ENCODE results near the gene GLMP.

Gene GLMP

DNA sequence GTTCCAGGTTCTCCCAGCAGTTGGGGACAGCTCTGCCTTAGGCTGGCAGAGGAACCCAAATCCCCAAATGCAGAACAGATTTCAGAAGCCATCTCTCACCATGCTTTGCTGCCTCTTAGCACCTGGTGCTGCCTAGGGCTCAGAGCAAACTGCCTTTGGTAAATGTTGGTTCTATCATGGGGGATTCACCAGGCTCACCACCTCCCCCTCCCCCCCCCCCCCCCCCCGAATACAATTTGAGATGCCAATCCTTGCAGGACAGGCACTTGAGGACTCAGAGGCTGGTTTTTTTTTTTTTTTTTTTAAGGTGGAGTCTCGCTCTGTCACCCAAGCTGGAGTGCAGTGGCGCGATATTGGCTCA is 47.2 kb downstream of the GLMP start:
- no peak for DNase-seq (ENCODE audit: low read depth)

DNA sequence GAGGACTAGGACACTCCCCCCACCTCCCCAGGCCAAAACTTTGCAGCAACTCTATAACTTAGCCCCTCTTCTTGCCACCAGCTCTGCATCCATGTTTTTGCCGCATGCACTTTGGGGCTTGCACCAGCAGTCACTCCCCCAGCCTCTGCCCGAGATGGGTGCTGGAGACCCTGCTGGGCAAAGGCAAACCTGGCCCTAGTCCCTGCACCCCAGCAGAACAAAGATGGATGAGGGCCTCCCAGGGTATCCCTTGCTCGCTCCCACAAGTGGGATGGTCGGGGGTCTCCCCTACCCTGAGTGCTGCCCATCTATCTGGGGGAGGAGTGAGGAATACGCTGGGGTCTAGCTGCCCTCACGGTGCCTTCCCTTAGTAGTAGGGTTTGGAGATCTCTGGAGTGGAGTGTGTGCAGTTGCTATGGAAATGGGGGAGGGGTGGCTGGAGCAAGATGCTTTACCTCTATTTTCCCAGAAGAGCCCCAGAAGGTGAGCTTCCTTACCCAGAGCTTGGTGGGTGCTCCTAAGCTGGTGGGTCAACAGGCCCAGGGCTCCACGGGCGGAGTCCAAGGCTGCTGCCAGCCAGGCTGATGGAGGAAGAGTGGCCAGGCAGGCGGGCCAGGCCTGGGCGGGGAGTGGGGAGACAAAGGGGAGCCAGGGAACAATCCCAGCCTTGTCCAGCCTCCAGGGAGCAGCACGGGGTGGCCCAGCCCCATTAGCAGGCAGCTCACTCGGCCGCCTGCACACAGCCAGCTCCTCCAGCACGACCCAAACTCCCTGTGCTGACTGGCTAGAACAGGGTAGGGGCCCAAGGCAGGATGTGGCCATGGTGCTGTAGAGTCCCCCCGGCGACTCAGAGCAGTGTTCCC is 47.8 kb downstream of the GLMP start, which contains the start of gene PAQR6:
TSS of gene PAQR6 (minus strand) at position 597 of the 863 bp plus-strand sequence. CDS start 1,325 bp downstream, outside the sequence.
- no peak for DNase-seq (ENCODE audit: low read depth)

DNA sequence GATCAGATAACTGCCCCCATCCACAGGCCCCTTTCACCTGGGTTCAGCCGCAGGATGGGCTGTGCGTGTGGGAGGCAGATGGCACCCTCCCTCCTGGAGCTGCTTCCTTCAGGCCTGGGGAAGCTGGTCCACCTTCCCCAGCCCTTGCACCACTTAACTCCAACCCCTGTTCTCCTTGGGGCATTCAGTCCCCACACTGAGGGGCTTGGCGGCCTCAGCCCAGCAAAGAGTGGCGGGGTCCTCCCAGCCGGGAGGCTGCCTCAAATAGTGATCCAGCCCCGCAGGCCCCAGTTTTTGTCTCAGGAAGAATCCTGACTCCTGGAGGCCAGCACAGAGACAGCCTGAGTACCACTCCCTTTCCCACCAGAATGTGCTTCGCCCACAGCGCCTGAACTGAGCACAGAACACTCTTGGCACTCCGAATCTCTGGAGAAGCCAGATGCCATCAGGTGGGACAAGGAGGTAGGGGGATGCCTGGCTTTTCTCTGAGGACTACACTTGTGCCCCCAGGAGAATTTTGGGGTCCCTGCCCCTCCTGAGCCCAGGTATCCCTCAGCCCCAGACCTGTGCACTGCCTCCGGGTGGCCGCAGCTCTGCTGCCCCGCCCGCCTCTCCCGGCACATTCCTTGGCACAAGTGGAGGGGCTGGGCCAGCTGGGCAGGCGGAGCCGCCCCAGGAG is 48.6 kb downstream of the GLMP start:
- DNase-seq (ENCODE audit: low read depth): no peak

DNA sequence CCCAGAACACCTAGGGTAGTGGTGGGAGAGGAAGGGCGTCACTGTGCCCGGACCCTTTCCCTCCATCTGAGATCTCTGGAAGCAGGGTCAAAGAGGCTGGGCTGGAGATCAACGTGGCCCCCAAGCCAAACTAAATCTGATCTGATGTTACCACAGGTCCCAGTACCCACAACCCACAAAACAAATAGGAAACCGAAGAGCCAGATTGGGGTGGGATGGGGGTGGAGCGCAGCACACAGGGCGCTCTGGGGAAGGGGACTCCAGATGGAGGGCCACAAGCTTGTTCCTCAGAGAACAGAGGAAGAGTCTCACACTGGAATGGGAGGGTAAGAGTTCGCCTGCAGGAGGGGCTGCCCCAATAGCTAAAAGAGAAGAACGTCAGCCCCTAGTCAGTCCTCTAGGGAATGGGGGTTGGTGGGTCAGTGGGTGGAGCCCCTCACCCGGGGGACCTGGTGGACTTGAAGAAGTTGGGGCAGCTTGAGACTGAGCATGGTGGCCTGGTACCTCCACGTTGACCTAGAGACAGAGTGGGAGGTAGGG is 49.2 kb downstream of the GLMP start:
- DNase-seq (ENCODE audit: low read depth): no peak

DNA sequence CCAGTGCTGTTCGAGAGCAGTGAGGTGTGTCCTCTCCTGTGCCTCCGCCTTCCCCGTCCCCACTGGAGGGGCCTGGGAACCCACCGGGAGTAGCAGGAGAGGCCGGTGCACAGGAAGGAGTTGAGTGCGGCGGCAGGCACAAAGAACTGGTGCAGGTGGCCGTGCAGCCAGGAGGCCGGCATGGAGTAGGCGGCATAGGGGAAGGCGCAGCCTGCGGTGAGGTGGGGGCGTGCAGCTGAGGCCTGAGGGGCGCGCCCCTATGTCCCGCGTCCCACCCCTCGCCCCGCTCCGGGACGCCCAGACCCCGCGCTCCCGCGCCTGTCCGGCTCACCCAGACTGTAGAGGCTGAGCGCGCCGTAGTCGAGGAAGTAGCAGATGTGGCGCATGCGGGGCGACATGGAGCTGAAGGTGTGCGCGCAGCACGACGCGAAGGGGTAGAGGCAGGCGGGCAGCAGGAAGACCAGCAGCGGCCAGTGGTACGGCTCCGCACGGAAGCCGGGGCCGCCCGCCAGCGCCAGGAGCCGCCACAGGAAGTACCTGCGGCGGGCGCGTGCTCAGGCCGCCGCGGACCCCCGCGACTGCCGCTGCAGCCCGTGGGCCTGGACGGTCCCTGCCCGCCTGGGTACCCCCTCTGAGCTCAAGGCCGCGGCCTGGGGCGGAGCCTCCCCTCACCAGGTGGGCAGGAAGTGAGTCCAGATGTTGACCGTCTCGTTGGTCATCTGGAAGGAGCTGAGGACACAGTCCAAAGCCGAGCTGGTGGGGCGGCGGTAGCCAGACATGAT is 49.8 kb downstream of the GLMP start:
- peak; percentile 22 for DNase-seq (ENCODE audit: low read depth)

DNA sequence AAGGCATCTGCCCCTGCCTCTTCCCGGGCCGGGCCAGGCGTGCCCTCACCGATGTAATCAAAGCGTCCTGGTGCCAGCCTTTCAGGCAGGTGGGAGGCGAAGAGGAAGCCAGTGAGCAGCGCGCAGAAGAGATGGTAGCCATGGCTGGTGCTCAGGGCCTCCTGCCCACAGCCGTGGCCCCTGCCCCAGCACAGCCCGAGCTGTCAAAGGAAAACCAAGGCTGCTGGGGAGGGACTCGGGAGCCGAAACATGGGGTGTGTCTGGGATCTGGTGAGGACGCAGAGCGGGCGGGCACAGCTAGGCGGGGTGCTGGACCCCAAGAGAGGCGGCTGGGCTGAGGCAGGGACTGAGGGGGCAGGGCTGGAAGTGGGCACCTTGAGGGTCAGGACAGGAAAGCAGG is 50.8 kb downstream of the GLMP start:
- no peak for DNase-seq (ENCODE audit: low read depth)

DNA sequence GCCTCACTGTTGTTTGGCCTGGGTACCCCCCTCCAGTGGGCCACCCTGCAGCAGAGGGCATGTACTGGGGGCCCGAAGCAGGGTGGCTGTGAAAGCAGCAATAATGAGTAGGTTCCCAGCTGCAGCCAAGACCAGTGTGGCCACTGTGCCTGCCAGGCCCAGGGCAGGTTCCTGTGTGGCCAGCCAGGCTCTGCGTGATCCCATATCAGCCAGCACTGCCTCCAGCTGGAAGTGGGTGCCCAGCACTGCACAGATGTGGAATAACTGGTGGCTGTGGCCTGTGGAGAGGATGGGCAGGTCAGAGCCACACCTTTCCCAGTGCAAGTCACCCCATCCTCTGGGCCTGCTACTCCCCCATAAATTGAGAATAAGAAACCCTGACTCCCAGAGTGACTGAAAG is 51.4 kb downstream of the GLMP start:
- DNase-seq (ENCODE audit: low read depth): no peak

DNA sequence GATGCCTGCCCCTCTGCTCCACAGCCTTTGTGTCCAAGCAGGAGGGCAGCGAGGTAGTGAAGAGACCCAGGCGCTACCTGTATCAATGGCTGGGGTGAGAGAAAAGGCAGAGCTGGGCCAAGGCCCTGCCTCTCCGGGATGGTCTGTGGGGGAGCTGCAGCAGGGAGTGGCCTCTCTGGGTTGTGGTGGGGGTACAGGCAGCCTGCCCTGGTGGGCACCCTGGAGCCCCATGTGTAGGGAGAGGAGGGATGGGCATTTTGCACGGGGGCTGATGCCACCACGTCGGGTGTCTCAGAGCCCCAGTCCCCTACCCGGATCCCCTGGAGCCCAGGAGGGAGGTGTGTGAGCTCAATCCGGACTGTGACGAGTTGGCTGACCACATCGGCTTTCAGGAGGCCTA is 52.7 kb downstream of the GLMP start:
- no peak for DNase-seq (ENCODE audit: low read depth)

Data from activated T-cell treated with anti-CD3 and anti-CD28 coated beads for 1 hour (primary cell).